DMS 273 (cell line): ENCODE data around the gene SLC7A5.
"Not testable (repeated sequence)": the region's sequence is repeated elsewhere in the genome, so short reads cannot be mapped to it uniquely, and the experiment has no call there.

ENCODE experiments used
- DNase-seq: peaks from one replicate; lab custom pipeline; 2025; ENCODE audit not compliant: unreplicated experiment; lab: John Stamatoyannopoulos, UW

Gene SLC7A5

GRCh38 chr16:87888346-87888745, 19.0 kb upstream of the SLC7A5 start:
- not testable (repeated sequence) for DNase-seq

GRCh38 chr16:87887931-87888330, 18.6 kb upstream of the SLC7A5 start:
- not testable (repeated sequence) for DNase-seq

- DNase-seq, result not testable (repeated sequence)
These were observed 16.2 kb upstream of the SLC7A5 start for GRCh38 chr16:87885371-87885967.

- DNase-seq, result no peak
These were observed 13.2 kb upstream of the SLC7A5 start for GRCh38 chr16:87882436-87883019.

- no peak for DNase-seq
These were observed 12.3 kb upstream of the SLC7A5 start for GRCh38 chr16:87881324-87882200.

- no peak for DNase-seq
These were observed 10.9 kb upstream of the SLC7A5 start for GRCh38 chr16:87880117-87880696.

- not testable (repeated sequence) for DNase-seq
These were observed 10.2 kb upstream of the SLC7A5 start for GRCh38 chr16:87879411-87880013.

- no peak for DNase-seq
These were observed 9.4 kb upstream of the SLC7A5 start for GRCh38 chr16:87878704-87879103.

- DNase-seq, result peak; percentile 23
These were observed 8.7 kb upstream of the SLC7A5 start for GRCh38 chr16:87877942-87878507.

GRCh38 chr16:87874639-87875427, 5.5 kb upstream of the SLC7A5 start:
- no peak for DNase-seq

GRCh38 chr16:87870418-87871291, 1.3 kb upstream of the SLC7A5 start:
- not testable (repeated sequence) for DNase-seq

GRCh38 chr16:87869879-87870417, 641 bp upstream of the SLC7A5 start:
- DNase-seq, result not testable (repeated sequence)

- peak; percentile 66 for DNase-seq
These were observed 865 bp downstream of the SLC7A5 start for GRCh38 chr16:87868254-87869029.

- not testable (repeated sequence) for DNase-seq
These were observed 3.3 kb downstream of the SLC7A5 start for GRCh38 chr16:87865902-87866555.

- no peak for DNase-seq
These were observed 4.8 kb downstream of the SLC7A5 start for GRCh38 chr16:87864331-87864989.

GRCh38 chr16:87863327-87863635, 6.0 kb downstream of the SLC7A5 start:
- peak; percentile 69 for DNase-seq
